CD4-positive, alpha-beta T cell treated with Interleukin-1 beta for 1 hour (primary cell): Measurements from ENCODE around the gene GUCY1A2.

ENCODE experiments used
- DNase-seq, 2 donors: peaks; one replicate each; pipeline ENCODE4 v3.0.0-alpha.2; 2020 to 2022

The GUCY1A2 gene

GRCh38 chr11:106625566-106625965, 392.7 kb downstream of the GUCY1A2 start:
- DNase-seq = no peak

- no peak for DNase-seq
These were observed 393.9 kb downstream of the GUCY1A2 start for GRCh38 chr11:106624377-106624776.
